ENCODE measurements around the gene CRHBP.

DNA sequence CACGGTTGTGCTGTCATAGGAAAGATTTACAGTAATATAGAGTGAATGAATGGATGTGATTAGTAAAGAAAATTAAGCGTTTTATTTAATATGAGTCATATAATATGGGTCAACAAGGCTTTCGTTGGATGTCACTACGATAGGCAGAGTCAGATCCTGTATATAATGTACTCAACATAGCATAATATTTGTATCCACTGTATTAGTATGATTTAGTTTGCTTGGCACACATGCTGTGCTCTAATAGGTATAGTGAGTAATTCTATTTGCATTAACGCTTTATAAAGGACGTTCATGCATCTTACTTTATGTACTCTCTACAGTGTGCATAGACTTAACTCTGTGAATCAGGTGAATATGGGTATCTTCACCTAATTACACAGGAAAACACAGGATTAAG, 41.5 kb downstream of the CRHBP start:
- no peak for TF ChIP-seq POLR2A (IDR thresholded peaks at IDR 0.05)
- no peak for TF ChIP-seq EP300 (IDR thresholded peaks at IDR 0.05)
